HG02678 (cell line): Measurements from ENCODE around the gene BANF1.
A peak's percentile ranks its signal among the peaks of the same experiment; 100 is the strongest.

Source experiments
- ATAC-seq: cut with Tn5 transposase; IDR thresholded peaks from one replicate; pipeline ENCODE4 v1.9.1; 2021; ENCODE audit warnings: mild to moderate bottlenecking, moderate library complexity; ENCODE audit not compliant: unreplicated experiment

Gene BANF1

GRCh38 chr11:66036334-66036710, 34.0 kb downstream of the BANF1 start:
- ATAC-seq: no peak

GRCh38 chr11:66037327-66037726, 35.0 kb downstream of the BANF1 start:
- ATAC-seq: no peak

- no peak for ATAC-seq
Observed at GRCh38 chr11:66039765-66040164, 37.5 kb downstream of the BANF1 start.

- ATAC-seq: no peak
Observed at GRCh38 chr11:66042227-66042995, 40.1 kb downstream of the BANF1 start.

- no peak for ATAC-seq
Observed at GRCh38 chr11:66042996-66043906, 40.9 kb downstream of the BANF1 start.

- ATAC-seq: no peak
Observed at GRCh38 chr11:66044757-66045156, 42.5 kb downstream of the BANF1 start.

- ATAC-seq: peak; percentile 65
Observed at GRCh38 chr11:66045177-66045639, 42.9 kb downstream of the BANF1 start.

GRCh38 chr11:66046901-66047300, 44.6 kb downstream of the BANF1 start:
- ATAC-seq: no peak

GRCh38 chr11:66047541-66048365, 45.5 kb downstream of the BANF1 start:
- no peak for ATAC-seq

- ATAC-seq: no peak
Observed at GRCh38 chr11:66048547-66049323, 46.4 kb downstream of the BANF1 start, which contains the start of gene GAL3ST3. TSS of gene GAL3ST3 (minus strand) at chr11:66049161. CDS start at chr11:66045415, 3,746 bp downstream.

GRCh38 chr11:66050581-66051231, 48.4 kb downstream of the BANF1 start:
- no peak for ATAC-seq

- ATAC-seq: no peak
Observed at GRCh38 chr11:66051371-66051765, 49.1 kb downstream of the BANF1 start.

- ATAC-seq: peak; percentile 94
Observed at GRCh38 chr11:66051766-66052663, 49.7 kb downstream of the BANF1 start, which contains the start of gene SF3B2. TSS of gene SF3B2 (plus strand) at chr11:66052364. CDS start at chr11:66052385, 21 bp downstream.

- no peak for ATAC-seq
Observed at GRCh38 chr11:66052664-66052982, 50.3 kb downstream of the BANF1 start.
